CD4-positive, alpha-beta T cell treated with Interferon alpha-2 for 1 hour (primary cell): ENCODE results near the gene RAPGEFL1.
A peak's percentile ranks its signal among the peaks of the same experiment; 100 is the strongest.
"Not testable (repeated sequence)": the region's sequence is repeated elsewhere in the genome, so short reads cannot be mapped to it uniquely, and the experiment has no call there.

Experiments used
- DNase-seq, 2 donors: peaks; one replicate each; pipeline ENCODE4 v3.0.0-alpha.2; 2020 to 2022

The RAPGEFL1 gene

DNA sequence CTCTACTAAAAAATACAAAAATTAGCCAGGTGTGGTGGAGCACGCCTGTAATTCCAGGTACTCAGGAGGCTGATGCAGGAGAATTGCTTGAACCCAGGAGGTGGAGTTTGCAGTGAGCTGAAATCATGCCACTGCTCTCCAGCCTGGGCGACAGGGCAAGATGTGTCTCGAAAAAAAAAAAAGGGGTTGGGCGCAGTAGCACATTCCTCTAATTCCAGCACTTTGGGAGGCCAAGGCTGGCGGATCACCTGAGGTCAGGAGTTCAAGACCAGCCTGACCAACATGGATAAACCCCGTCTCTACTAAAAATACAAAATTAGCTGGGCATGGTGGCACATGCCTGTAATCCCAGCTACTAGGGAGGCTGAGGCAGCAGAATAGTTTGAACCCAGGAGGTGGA, 36.6 kb downstream of the RAPGEFL1 start:
- DNase-seq: not testable (repeated sequence)

GRCh38 chr17:40218006-40218739, 40.9 kb downstream of the RAPGEFL1 start:
- no peak for DNase-seq

- DNase-seq: peak; percentile 96 to 97
These were observed 41.7 kb downstream of the RAPGEFL1 start, which contains the start of gene WIPF2 for GRCh38 chr17:40218740-40219593. TSS of gene WIPF2 (plus strand) at chr17:40219304. CDS start at chr17:40256460, 37,156 bp downstream.

DNA sequence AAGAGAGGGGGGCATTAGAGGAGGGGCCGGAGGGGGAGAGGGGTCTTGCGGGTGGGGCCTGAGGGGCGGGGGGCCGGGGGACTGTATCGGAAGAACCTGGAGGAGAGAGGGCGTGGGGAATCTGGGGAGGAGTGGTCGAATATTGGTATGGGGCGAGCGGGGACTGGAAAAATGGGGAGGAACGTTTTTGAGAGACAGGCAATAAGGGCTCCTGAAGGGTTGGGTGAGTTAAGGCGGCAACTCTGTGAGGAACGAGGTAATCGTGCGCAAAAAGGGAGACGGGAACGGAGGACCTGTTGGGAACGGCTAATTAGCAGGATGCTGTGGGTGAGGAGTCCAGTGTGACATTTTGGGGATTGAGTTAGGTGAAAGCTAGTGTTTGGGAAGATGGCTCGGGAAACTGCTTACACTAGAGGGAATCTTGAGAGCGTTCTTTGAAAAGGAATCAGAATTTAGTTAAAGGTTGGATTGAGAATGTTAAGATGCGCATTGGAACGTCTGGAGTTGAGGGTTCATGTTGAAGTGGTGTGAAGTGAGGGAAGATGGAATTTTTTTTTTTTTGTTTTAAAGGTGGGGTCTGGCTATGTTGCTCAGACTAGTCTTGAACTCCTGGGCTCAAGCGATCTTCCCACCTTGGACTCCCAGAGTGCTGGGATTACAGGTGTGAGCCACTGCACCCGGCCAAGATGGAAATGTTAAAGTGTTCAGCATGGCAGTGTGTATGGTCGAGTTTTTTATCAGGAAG, 42.5 kb downstream of the RAPGEFL1 start:
- DNase-seq: peak; percentile 2 to 39

DNA sequence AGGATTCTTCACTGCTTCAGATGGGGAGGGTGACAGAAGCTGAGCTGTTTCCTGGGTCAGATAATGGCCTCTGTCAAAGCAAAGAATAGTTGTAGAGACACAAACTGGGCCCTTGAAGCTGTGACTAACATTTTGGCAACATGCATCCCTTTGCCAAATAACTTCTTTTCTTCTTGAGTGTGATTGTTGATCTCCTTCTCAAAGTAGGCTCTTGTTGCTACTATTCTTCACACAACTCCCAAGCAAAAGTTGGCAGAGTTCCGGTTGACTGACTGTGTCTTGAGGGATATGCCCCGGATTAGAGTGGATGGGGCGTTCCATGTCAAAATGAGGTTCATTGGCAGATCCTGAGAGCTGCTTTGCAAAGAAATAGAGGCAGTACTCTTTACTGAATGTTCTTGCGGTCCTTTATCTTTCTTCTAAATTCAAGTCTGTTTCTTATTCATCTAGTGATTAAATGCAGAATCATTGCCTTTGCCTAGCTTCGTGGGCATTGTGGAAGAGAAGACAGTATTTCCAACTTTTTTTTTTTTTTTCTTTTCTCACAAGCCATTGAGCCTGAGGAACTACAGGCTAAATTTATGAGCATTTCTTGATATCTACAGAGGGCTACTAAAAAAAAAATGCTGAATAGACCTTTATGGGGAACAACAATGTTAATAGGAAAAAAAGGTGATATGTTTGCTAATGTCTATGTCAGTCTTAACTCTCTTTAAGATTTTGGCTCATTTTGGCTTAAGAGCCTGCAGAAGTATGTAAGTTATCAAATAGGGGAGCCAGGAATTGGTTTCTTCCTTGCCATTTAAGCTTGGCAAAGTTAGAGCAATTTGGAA, 47.7 kb downstream of the RAPGEFL1 start:
- DNase-seq: no peak

GRCh38 chr17:40229146-40229545, 51.9 kb downstream of the RAPGEFL1 start:
- not testable (repeated sequence) for DNase-seq

- no peak for DNase-seq
These were observed 53.4 kb downstream of the RAPGEFL1 start for GRCh38 chr17:40230670-40231069.

DNA sequence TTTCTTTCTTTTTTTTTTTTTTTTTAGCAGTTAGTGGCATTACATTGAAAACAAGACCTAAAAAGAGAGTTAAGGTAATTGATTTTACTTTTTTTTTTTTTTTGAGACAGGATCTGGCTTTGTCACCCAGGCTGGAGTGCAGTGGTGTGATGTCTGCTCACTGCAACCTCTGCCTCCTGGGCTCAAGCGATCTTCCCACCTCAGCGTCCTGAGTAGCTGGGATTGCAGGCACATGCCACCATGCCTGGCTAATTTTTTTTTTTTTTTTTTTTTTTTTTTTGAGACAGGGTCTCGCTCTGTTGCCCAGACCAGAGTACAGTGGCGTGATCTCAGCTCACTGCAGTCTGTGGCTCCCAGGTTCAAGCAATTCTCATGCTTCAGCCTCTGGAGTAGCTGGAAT, 54.7 kb downstream of the RAPGEFL1 start:
- DNase-seq: not testable (repeated sequence)

GRCh38 chr17:40241252-40241834, 64.1 kb downstream of the RAPGEFL1 start:
- DNase-seq: no peak

- DNase-seq: no peak
These were observed 65.5 kb downstream of the RAPGEFL1 start for GRCh38 chr17:40242774-40243173.

DNA sequence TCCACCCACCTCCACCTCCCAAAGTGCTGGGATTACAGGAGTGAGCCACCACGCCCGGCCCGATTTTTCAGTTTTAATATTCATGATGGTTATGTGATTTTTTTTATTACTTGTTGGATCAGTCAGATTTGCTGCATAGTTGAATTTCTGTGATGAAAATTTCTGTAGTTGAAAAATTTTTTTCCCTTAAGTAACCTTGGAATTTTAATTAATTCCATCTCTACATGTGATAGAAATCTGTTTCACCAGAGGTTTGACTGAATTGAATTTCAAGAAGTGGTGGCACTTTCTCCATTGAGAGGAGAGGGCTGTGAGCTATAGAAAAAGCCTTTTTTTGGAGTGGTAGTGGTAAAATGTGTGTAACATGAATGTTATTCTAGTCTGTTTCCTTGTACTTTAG, 66.5 kb downstream of the RAPGEFL1 start:
- DNase-seq: no peak

DNA sequence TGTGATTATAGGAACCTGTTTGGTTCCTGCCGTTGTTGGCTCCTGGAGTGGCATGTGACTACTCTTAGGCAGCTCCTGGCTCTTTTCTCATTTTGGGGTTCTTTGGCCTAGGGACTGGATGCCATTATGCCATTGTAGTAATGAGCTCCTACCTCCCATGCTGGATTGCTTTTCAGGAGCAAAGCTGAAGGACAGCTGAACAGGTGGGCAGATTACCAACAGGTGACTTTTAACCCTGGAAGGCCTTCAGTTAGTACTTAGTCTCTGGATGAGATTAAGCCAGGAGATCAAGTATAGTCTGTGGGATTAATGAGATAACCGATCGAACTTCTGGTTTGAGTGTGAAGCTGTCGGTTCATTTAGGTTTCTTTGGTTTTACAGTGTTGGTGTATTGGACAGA, 67.0 kb downstream of the RAPGEFL1 start:
- DNase-seq: no peak
